MM.1S (cell line): ENCODE results near the gene BAG1.
A peak's percentile ranks its signal among the peaks of the same experiment; 100 is the strongest.

ENCODE experiments used
- DNase-seq: peaks from one replicate; pipeline ENCODE4 v3.0.0-alpha.2; 2015
- H2AFZ ChIP-seq: fragments of 300-600 bp; sonication (generic); 2 replicates; pipeline ENCODE4 v1.6.0; 2016; ENCODE audit warnings: antibody characterized with exemption, low read length
- H3F3A ChIP-seq: fragments of 300-600 bp; sonication (generic); 2 replicates; pipeline ENCODE4 v1.6.1; 2016; ENCODE audit warnings: mild to moderate bottlenecking, antibody characterized with exemption, low read length, moderate library complexity, mixed read lengths; ENCODE audit not compliant: insufficient read depth
- H3K27ac ChIP-seq: fragments of 300-600 bp; sonication (generic); 2 replicates; pipeline ENCODE4 v1.5.1; 2016; ENCODE audit warnings: mild to moderate bottlenecking, low read length
- H3K27me3 ChIP-seq: fragments of 300-600 bp; sonication (generic); replicated peaks from 2 replicates; pipeline ENCODE4 v1.6.0; 2016; ENCODE audit warnings: low read length; ENCODE audit not compliant: insufficient read depth
- H3K36me3 ChIP-seq: fragments of 300-600 bp; sonication (generic); replicated peaks from 2 replicates; pipeline ENCODE4 v1.6.1; 2016; ENCODE audit warnings: mild to moderate bottlenecking, low read length, mixed read lengths; ENCODE audit not compliant: insufficient read depth
- H3K4me1 ChIP-seq: fragments of 300-600 bp; sonication (generic); 2 replicates; pipeline ENCODE4 v1.6.1; 2016; ENCODE audit warnings: low read length, mixed read lengths
- H3K4me2 ChIP-seq: fragments of 300-600 bp; sonication (generic); 2 replicates; pipeline ENCODE4 v1.6.0; 2016; ENCODE audit warnings: low read depth, low read length
- H3K4me3 ChIP-seq: fragments of 300-600 bp; sonication (generic); 2 replicates; pipeline ENCODE4 v1.5.1; 2016; ENCODE audit warnings: low read length, mixed read lengths
- H3K79me2 ChIP-seq: fragments of 300-600 bp; sonication (generic); 2 replicates; pipeline ENCODE4 v1.6.1; 2016; ENCODE audit warnings: mixed run types, low read length, mixed read lengths
- H3K9ac ChIP-seq: fragments of 300-600 bp; sonication (generic); 2 replicates; pipeline ENCODE4 v1.6.1; 2016; ENCODE audit warnings: low read length, mixed read lengths
- H3K9me2 ChIP-seq: fragments of 300-600 bp; sonication (generic); replicated peaks from 2 replicates; pipeline ENCODE4 v1.6.1; 2016; ENCODE audit warnings: mild to moderate bottlenecking, low read length, mixed read lengths; ENCODE audit not compliant: insufficient read depth
- H3K9me3 ChIP-seq: fragments of 300-600 bp; sonication (generic); replicated peaks from 2 replicates; pipeline ENCODE4 v1.6.1; 2016; ENCODE audit warnings: mild to moderate bottlenecking, low read length, mixed read lengths; ENCODE audit not compliant: insufficient read depth
- H4K20me1 ChIP-seq: fragments of 300-600 bp; sonication (generic); 2 replicates; pipeline ENCODE4 v1.6.1; 2016; ENCODE audit warnings: mild to moderate bottlenecking, low read length, moderate library complexity, mixed read lengths; ENCODE audit not compliant: insufficient read depth
- CTCF ChIP-seq: fragments of 300-600 bp; sonication (generic); IDR thresholded peaks from 2 replicates; pipeline ENCODE4 v1.5.1; 2016; ENCODE audit warnings: antibody characterized with exemption, low read length, mixed read lengths
- EZH2 ChIP-seq: fragments of 300-600 bp; sonication (generic); optimal IDR thresholded peaks from 2 replicates; pipeline ENCODE3; 2017; ENCODE audit warnings: low read depth, mild to moderate bottlenecking, antibody characterized with exemption, low read length, mixed read lengths
- EZH2phosphoT487 ChIP-seq: fragments of 300-600 bp; sonication (generic); IDR thresholded peaks from 2 replicates; pipeline ENCODE4 v1.6.1; 2018; ENCODE audit warnings: antibody characterized with exemption, low read length

Gene BAG1

GRCh38 chr9:33225319-33226147 is 39.0 kb downstream of the BAG1 start:
- peaks cover 14% of the 10 kb centered on the region for H3F3A ChIP-seq
- no peaks in the 10 kb centered on the region for H3K27me3 ChIP-seq
- H3K79me2 ChIP-seq, result no peaks in the 10 kb centered on the region
- no peak overlapping the region for H3K4me3 ChIP-seq
- peak; percentile 73 for TF ChIP-seq CTCF
- no peak for TF ChIP-seq EZH2
- H3K9ac ChIP-seq, result no peak overlapping the region
- peak overlapping the region; percentile 30; the same call in 1 of the 2 replicates for H2AFZ ChIP-seq
- peak; percentile 75 for DNase-seq
- H3K27ac ChIP-seq, result no peak overlapping the region
- H3K4me1 ChIP-seq, result peaks cover 26% of the 10 kb centered on the region
- H3K9me3 ChIP-seq, result no peaks in the 10 kb centered on the region
- no peaks in the 10 kb centered on the region for H3K36me3 ChIP-seq
- no peaks in the 10 kb centered on the region for H4K20me1 ChIP-seq
- no peak overlapping the region for H3K4me2 ChIP-seq
- H3K9me2 ChIP-seq, result no peaks in the 10 kb centered on the region

- H4K20me1 ChIP-seq, result no peaks in the 10 kb centered on the region
- H3K4me1 ChIP-seq, result peaks cover 42% of the 10 kb centered on the region
- H2AFZ ChIP-seq, result no peak overlapping the region
- H3K9me3 ChIP-seq, result no peaks in the 10 kb centered on the region
- H3K9me2 ChIP-seq, result no peaks in the 10 kb centered on the region
- TF ChIP-seq EZH2phosphoT487, result no peak
- TF ChIP-seq CTCF, result peak; percentile 47
- no peaks in the 10 kb centered on the region for H3K79me2 ChIP-seq
- DNase-seq, result peak; percentile 30
- peaks cover 18% of the 10 kb centered on the region for H3F3A ChIP-seq
- no peaks in the 10 kb centered on the region for H3K27me3 ChIP-seq
- H3K9ac ChIP-seq, result no peak overlapping the region
- no peak overlapping the region for H3K27ac ChIP-seq
- no peak overlapping the region for H3K4me3 ChIP-seq
- no peak overlapping the region for H3K4me2 ChIP-seq
- H3K36me3 ChIP-seq, result no peaks in the 10 kb centered on the region
Observed at GRCh38 chr9:33223696-33224095, 40.8 kb downstream of the BAG1 start.

GRCh38 chr9:33222031-33222430 is 42.5 kb downstream of the BAG1 start:
- Histone ChIP-seq H2AFZ (peak overlapping the region; percentile 70; the same call in 1 of the 2 replicates), H4K20me1 (no peaks in the 10 kb centered on the region), H3K79me2 (no peaks in the 10 kb centered on the region), H3K9me2 (no peaks in the 10 kb centered on the region), H3K4me2 (peak overlapping the region; percentile 86; the same call in 1 of the 2 replicates), H3K27ac (peak overlapping the region; percentile 94), H3F3A (peaks cover 18% of the 10 kb centered on the region), H3K4me3 (no peak overlapping the region), H3K4me1 (peaks cover 42% of the 10 kb centered on the region), H3K9me3 (no peaks in the 10 kb centered on the region), H3K27me3 (no peaks in the 10 kb centered on the region), H3K36me3 (no peaks in the 10 kb centered on the region), H3K9ac (peak overlapping the region; percentile 61)
- TF ChIP-seq EZH2phosphoT487 (no peak), EZH2 (no peak), CTCF (no peak)
- DNase-seq, result peak; percentile 21
